GM12878 (cell line): ENCODE data around the gene TSPAN31. TPM values are rescaled to one million over a fixed set of nuclear protein-coding genes. Genes with fewer than 3 reads are reported as not detected.

ENCODE experiments used
- ATAC-seq: fragments of 200-7000 bp; cut with Tn5 transposase; 3 replicates; pipeline ENCODE4 v1.9.1; 2020; ENCODE audit warnings: mild to moderate bottlenecking, moderate library complexity
- BruUV-seq: library from RNA; stranded (reverse); fragments of 400-500 nt; replicated peaks from 2 replicates; lab custom pipeline; 2021; lab: Mats Ljungman, UMichigan
- CTCF ChIA-PET: fragments of 300-600 bp; sonication (Branson Sonifier 250); formaldehyde crosslinking; extraction: SDS; loops from one replicate; lab custom pipeline; 2021; ENCODE audit warnings: inconsistent platforms; lab: Yijun Ruan, JAX
- POLR2A ChIA-PET: fragments of 350-600 bp; formaldehyde crosslinking; extraction: SDS; loops from one replicate; lab custom pipeline; 2021; ENCODE audit warnings: inconsistent platforms; lab: Charles Lee
- RAD21 ChIA-PET: fragments of 300-600 bp; sonication (Branson Sonifier 250); formaldehyde crosslinking; loops from one replicate; lab custom pipeline; 2023; ENCODE audit warnings: antibody characterized with exemption; ENCODE audit not compliant: unreplicated experiment; lab: Charles Lee
- SMC1A ChIA-PET: fragments of 300-600 bp; sonication (Branson Sonifier 250); formaldehyde crosslinking; loops from one replicate; lab custom pipeline; 2023; ENCODE audit not compliant: unreplicated experiment, uncharacterized antibody; lab: Charles Lee
- DNase-seq: peaks from one replicate; pipeline ENCODE4 v3.0.0-alpha.2; 2011; ENCODE audit warnings: low read depth, low spot score
- FAIRE-seq: peaks from 3 replicates; lab custom pipeline; 2011; peaks lifted over from hg19 to GRCh38; lab: Jason Lieb, UNC
- H2AFZ ChIP-seq: 2 replicates; pipeline ENCODE4 v1.6.0; 2011; ENCODE audit warnings: low read depth, low read length, control low read depth; ENCODE audit not compliant: control insufficient read depth
- H3K27ac ChIP-seq: 2 replicates; pipeline ENCODE4 v1.5.1; 2011; ENCODE audit warnings: control low read depth; ENCODE audit not compliant: control insufficient read depth, insufficient read depth
- H3K27me3 ChIP-seq, 2 experiments: replicated peaks in 1 of 2; 2 replicates each; pipeline versions ENCODE4 v1.6.0 to v1.6.1; 2011; ENCODE audit warnings: low read length in 1 of 2; ENCODE audit not compliant: control insufficient read depth in 2 of 2, insufficient read depth in 2 of 2
- H3K36me3 ChIP-seq, 2 experiments: 2 replicates each; pipeline ENCODE4 v1.5.1; 2011; ENCODE audit warnings: low read length in 1 of 2; ENCODE audit not compliant: control insufficient read depth in 2 of 2, insufficient read depth in 2 of 2
- H3K4me1 ChIP-seq: 2 replicates; pipeline ENCODE4 v1.6.1; 2011; ENCODE audit warnings: mild to moderate bottlenecking, low read length, moderate library complexity, mixed read lengths; ENCODE audit not compliant: control insufficient read depth, insufficient read depth
- H3K4me2 ChIP-seq: 2 replicates; pipeline ENCODE4 v1.6.0; 2011; ENCODE audit warnings: control low read depth; ENCODE audit not compliant: control insufficient read depth, insufficient read depth
- H3K4me3 ChIP-seq: fragments of 200-600 bp; sonication (generic); 2 replicates; pipeline ENCODE4 v1.5.1; 2016
- H3K79me2 ChIP-seq: 2 replicates; pipeline ENCODE4 v1.6.0; 2011; ENCODE audit warnings: low read length; ENCODE audit not compliant: control insufficient read depth, insufficient read depth
- H3K9ac ChIP-seq: 2 replicates; pipeline ENCODE4 v1.8.0; 2011; ENCODE audit warnings: low read length, control low read depth, mixed read lengths; ENCODE audit not compliant: control insufficient read depth, insufficient read depth
- H3K9me3 ChIP-seq: replicated peaks from 3 replicates; pipeline ENCODE4 v1.5.1; 2011; ENCODE audit warnings: mild to moderate bottlenecking, low read length; ENCODE audit not compliant: control insufficient read depth, insufficient read depth
- H4K20me1 ChIP-seq: 2 replicates; pipeline ENCODE4 v1.6.0; 2011; ENCODE audit not compliant: control insufficient read depth, insufficient read depth
- ATF3 ChIP-seq: IDR thresholded peaks from 2 replicates; pipeline ENCODE4 v1.6.1; 2011; ENCODE audit warnings: low read depth, mild to moderate bottlenecking, low read length, moderate library complexity, borderline replicate concordance; ENCODE audit errors: extremely low read depth
- CTCF ChIP-seq, 3 experiments: IDR thresholded peaks in 2 of 3; conservative IDR thresholded peaks in 1 of 3; 2 replicates each; pipeline ENCODE4 v1.5.1; 2011; ENCODE audit warnings: low read depth in 3 of 3, low read length in 3 of 3, mild to moderate bottlenecking in 3 of 3, control low read depth in 2 of 3, moderate library complexity in 2 of 3, inconsistent platforms in 1 of 3, mixed read lengths in 1 of 3; ENCODE audit not compliant: control insufficient read depth in 2 of 3, insufficient read depth in 1 of 3; ENCODE audit errors: extremely low read depth in 1 of 3
- IKZF2 ChIP-seq, 2 experiments: fragments of 450-650 bp; IDR thresholded peaks; 2 replicates each; pipeline ENCODE4 v1.6.1; 2017; ENCODE audit warnings: mild to moderate bottlenecking in 2 of 2, moderate library complexity in 2 of 2
- KDM1A ChIP-seq: fragments of 200-600 bp; sonication (generic); IDR thresholded peaks from 2 replicates; pipeline ENCODE4 v1.6.1; 2016; ENCODE audit warnings: borderline replicate concordance
- MXI1 ChIP-seq: fragments of 150-350 bp; IDR thresholded peaks from 2 replicates; pipeline ENCODE4 v1.6.1; 2011; ENCODE audit warnings: low read depth, mild to moderate bottlenecking, inconsistent platforms, low read length, improper control_type of control experiment
- PAX5 ChIP-seq: IDR thresholded peaks from 2 replicates; pipeline ENCODE4 v1.6.1; 2011; ENCODE audit warnings: low read depth, low read length, borderline replicate concordance
- PBX3 ChIP-seq: IDR thresholded peaks from 2 replicates; pipeline ENCODE4 v1.6.1; 2011; ENCODE audit warnings: mild to moderate bottlenecking, low read depth, low read length, moderate library complexity; ENCODE audit not compliant: insufficient replicate concordance
- SUZ12 ChIP-seq: fragments of 200-600 bp; sonication (generic); IDR thresholded peaks from one replicate; pipeline ENCODE4 v1.6.1; 2018; ENCODE audit warnings: antibody characterized with exemption, mild to moderate bottlenecking; ENCODE audit not compliant: unreplicated experiment
- ZBTB4 ChIP-seq: fragments of 450-650 bp; formaldehyde crosslinking; IDR thresholded peaks from 2 replicates; pipeline ENCODE4 v1.4.0; 2022; ENCODE audit warnings: mild to moderate bottlenecking, moderate library complexity
- ZZZ3 ChIP-seq: IDR thresholded peaks from 2 replicates; pipeline ENCODE4 v1.6.1; 2011; ENCODE audit warnings: low read depth; ENCODE audit not compliant: control insufficient read depth, insufficient read length
- WGBS: methylation state at CpG from one replicate; pipeline ENCODE4 v1.1.6; 2016; ENCODE audit warnings: low lambda C conversion rate; ENCODE audit not compliant: insufficient replicate concordance, insufficient coverage; ENCODE audit errors: missing lambda C conversion rate; 5-methylcytosine and 5-hydroxymethylcytosine counted together
- in situ Hi-C: fragments of 300-500 bp; cut with MboI; formaldehyde crosslinking; loops from 9 replicates; pipeline ENCODE4 v1.14.3; 2018; ENCODE audit warnings: mixed read lengths
- intact Hi-C: fragments of 100-400 bp; cut with micrococcal nuclease; formaldehyde crosslinking; loops from one replicate; pipeline ENCODE4 v1.14.2; 2022; ENCODE audit not compliant: unreplicated experiment
- polyA plus RNA-seq, 11 experiments: library from polyadenylated mRNA; depleted of rRNA in 4 of 11; unstranded in 6 of 11; stranded (reverse) in 5 of 11; fragments of >200 nt; fragmentation: Nextera tagmentation in 4 of 11; fragmentation: Illumina TruSeq in 1 of 11; extraction: Ambion mirVana in 4 of 11; extraction: Trizol in 1 of 11; gene quantifications; 1 replicate in 1 of 11; 2 replicates in 10 of 11; pipeline versions ENCODE4 v1.2.1 to v1.2.3, GENCODE V29; 2011 to 2016; ENCODE audit warnings: inconsistent platforms in 2 of 11, missing spikeins in 2 of 11, low read depth in 1 of 11
- total RNA-seq, 4 experiments: library from RNA; depleted of rRNA in 3 of 4; stranded (reverse); fragments of >200 nt in 3 of 4; fragmentation: Illumina TruSeq in 1 of 4; extraction: Trizol in 1 of 4; gene quantifications; 2 replicates each; pipeline versions ENCODE4 v1.2.1 to v1.2.3, GENCODE V29; 2013 to 2021

Gene TSPAN31
- total and polyA plus RNA-seq, 10 of the 15 experiments (the other 5 are each of a cell fraction or from before 2014, with no cell fraction given): 11.8 to 32.2 (median 24.7) TPM

GRCh38 chr12:57743769-57744168, 1.1 kb upstream of the TSPAN31 start:
- Histone ChIP-seq H3K27ac (peak overlapping the region; percentile 94), H3K79me2 (peaks cover 25% of the 10 kb centered on the region), H3K36me3 (peaks cover 3 to 5% of the 10 kb centered on the region in 2 experiments), H3K4me3 (peak overlapping the region; percentile 91), H3K9me3 (no peaks in the 10 kb centered on the region), H4K20me1 (no peaks in the 10 kb centered on the region), H2AFZ (peak overlapping the region; percentile 90)
- ATAC-seq (no peak), DNase-seq (no peak), FAIRE-seq (no peak)
- SMC1A ChIA-PET: interaction anchor here (0.8 to 2.4 kb wide), 3 partner anchors 13 to 93 kb away, joined by 4 to 14 read pairs (median 4); partner anchors contain the start of genes EEF1AKMT3 and METTL1
- in situ Hi-C loops: no loop called here
- RAD21 ChIA-PET: interaction anchor here (1.0 to 1.5 kb wide), 4 partner anchors 13 to 285 kb away, joined by 5 to 6 read pairs (median 6); no protein-coding TSS in a partner anchor
- CTCF ChIA-PET: interaction anchor here (0.7 to 2.9 kb wide), 4 partner anchors 8 to 285 kb away, joined by 3 to 28 read pairs (median 4); partner anchors contain the start of genes CDK4 and GLI1
- intact Hi-C loops: no loop called here
- POLR2A ChIA-PET: interaction anchor here (3.0 kb wide), 1 partner anchor 12 kb away, joined by 19 read pairs; the partner anchor contains the start of gene MARCHF9
- BruUV-seq: no TSS peak
- TF ChIP-seq CTCF (IDR thresholded peaks at IDR 0.05 in 2 of 3, conservative IDR thresholded peaks at IDR 0.05 in 1 of 3; ENCODE audit: control insufficient read depth in 2 of 3, extremely low read depth in 1 of 3, insufficient read depth in 1 of 3, low read depth in 3 of 3, low read length in 3 of 3): no peak
- no peak for TF ChIP-seq PBX3
- TF ChIP-seq KDM1A: no peak
- no peak for TF ChIP-seq ZZZ3
- no peak for TF ChIP-seq SUZ12
- TF ChIP-seq IKZF2 (IDR thresholded peaks at IDR 0.05): no peak
- TF ChIP-seq ATF3: no peak
- no peak for TF ChIP-seq ZBTB4 (CRISPR knock-in tag)
- TF ChIP-seq MXI1: no peak
- no peak for TF ChIP-seq PAX5
- TF ChIP-seq, all 136 proteins: peak for 0
- H3K4me1 ChIP-seq: peaks cover 23% of the 10 kb centered on the region
- 36% methylated on average over 2 of the region's 2 CpGs for WGBS
- peak overlapping the region; percentile 93; the same call in 1 of the 2 replicates for H3K9ac ChIP-seq
- H3K4me2 ChIP-seq: peak overlapping the region; percentile 99
- H3K27me3 ChIP-seq: no peaks in the 10 kb centered on the region
